NCI-H146 treated with DMSO at 0.1 percent for 48 hours (cell line): ENCODE data around the gene MEI4.
"Not testable (repeated sequence)": the region's sequence is repeated elsewhere in the genome, so short reads cannot be mapped to it uniquely, and the experiment has no call there.

ENCODE experiments used
- DNase-seq: peaks from one replicate; lab custom pipeline; 2025; ENCODE audit not compliant: unreplicated experiment; lab: John Stamatoyannopoulos, UW

MEI4 gene

GRCh38 chr6:77813090-77813489 is 160.3 kb downstream of the MEI4 start:
- no peak for DNase-seq

GRCh38 chr6:77814119-77814518 is 161.3 kb downstream of the MEI4 start:
- no peak for DNase-seq

- DNase-seq = no peak
Measured at GRCh38 chr6:77815531-77815930, 162.7 kb downstream of the MEI4 start.

GRCh38 chr6:77816766-77817270 is 164.0 kb downstream of the MEI4 start:
- DNase-seq = no peak

- DNase-seq = no peak
Measured at GRCh38 chr6:77822265-77822664, 169.4 kb downstream of the MEI4 start.

- DNase-seq = no peak
Measured at GRCh38 chr6:77825204-77825603, 172.4 kb downstream of the MEI4 start.

GRCh38 chr6:77829736-77830135 is 176.9 kb downstream of the MEI4 start:
- DNase-seq = no peak

- not testable (repeated sequence) for DNase-seq
Measured at GRCh38 chr6:77833749-77834148, 180.9 kb downstream of the MEI4 start.

- no peak for DNase-seq
Measured at GRCh38 chr6:77834591-77834996, 181.8 kb downstream of the MEI4 start.

- DNase-seq = no peak
Measured at GRCh38 chr6:77837034-77837784, 184.4 kb downstream of the MEI4 start.

GRCh38 chr6:77839292-77839691 is 186.5 kb downstream of the MEI4 start:
- no peak for DNase-seq

- no peak for DNase-seq
Measured at GRCh38 chr6:77844822-77845221, 192.0 kb downstream of the MEI4 start.

GRCh38 chr6:77853401-77853800 is 200.6 kb downstream of the MEI4 start:
- no peak for DNase-seq

- no peak for DNase-seq
Measured at GRCh38 chr6:77856391-77856790, 203.6 kb downstream of the MEI4 start.

GRCh38 chr6:77857421-77857820 is 204.6 kb downstream of the MEI4 start:
- no peak for DNase-seq

- no peak for DNase-seq
Measured at GRCh38 chr6:77876300-77876699, 223.5 kb downstream of the MEI4 start.

- DNase-seq = no peak
Measured at GRCh38 chr6:77879527-77879926, 226.7 kb downstream of the MEI4 start.

- no peak for DNase-seq
Measured at GRCh38 chr6:77880501-77880900, 227.7 kb downstream of the MEI4 start.

- no peak for DNase-seq
Measured at GRCh38 chr6:77883851-77884250, 231.0 kb downstream of the MEI4 start.

GRCh38 chr6:77893391-77893790 is 240.6 kb downstream of the MEI4 start:
- no peak for DNase-seq

- DNase-seq = no peak
Measured at GRCh38 chr6:77906070-77906469, 253.2 kb downstream of the MEI4 start.

- DNase-seq = no peak
Measured at GRCh38 chr6:77910826-77911225, 258.0 kb downstream of the MEI4 start.

- no peak for DNase-seq
Measured at GRCh38 chr6:77926198-77926751, 273.4 kb downstream of the MEI4 start.
